22Rv1 (cell line): ENCODE results near the gene RIC8B.

Source experiments
- H3K27ac ChIP-seq: fragments of 450-650 bp; 2 replicates; pipeline ENCODE4 v1.5.1; 2017
- CTCF ChIP-seq: fragments of 450-650 bp; IDR thresholded peaks from 2 replicates; pipeline ENCODE4 v1.5.1; 2017; ENCODE audit warnings: mild to moderate bottlenecking
- ZFX ChIP-seq: fragments of 450-650 bp; IDR thresholded peaks from 2 replicates; pipeline ENCODE4 v1.6.1; 2017; ENCODE audit warnings: antibody characterized with exemption, borderline replicate concordance

The RIC8B gene

GRCh38 chr12:106903241-106903945 is 128.9 kb downstream of the RIC8B start:
- no peak for TF ChIP-seq ZFX
- no peak for TF ChIP-seq CTCF
- no peak overlapping the region for H3K27ac ChIP-seq

GRCh38 chr12:106906715-106907114 is 132.2 kb downstream of the RIC8B start:
- no peak overlapping the region for H3K27ac ChIP-seq
- no peak for TF ChIP-seq ZFX
- TF ChIP-seq CTCF, result no peak

DNA sequence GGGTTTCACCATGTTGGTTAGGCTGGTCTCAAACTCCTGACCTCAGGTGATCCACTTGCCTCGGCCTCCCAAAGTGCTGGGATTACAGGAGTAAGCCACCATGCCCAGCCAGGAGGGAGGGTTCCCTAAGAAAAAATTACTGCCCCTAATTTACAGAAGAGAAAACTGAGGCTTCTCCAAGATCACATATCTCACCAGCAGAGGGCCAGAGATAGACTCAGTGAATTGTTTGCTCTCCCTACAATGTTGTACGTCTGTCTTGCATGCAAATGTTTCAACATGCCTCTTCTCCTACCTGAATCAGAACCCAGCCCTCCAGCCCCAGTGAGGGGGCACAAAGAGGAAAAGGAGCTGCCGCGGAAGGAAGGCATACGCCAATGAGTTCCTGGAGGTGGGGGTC is 132.9 kb downstream of the RIC8B start:
- no peak overlapping the region for H3K27ac ChIP-seq
- peak; percentile 46 for TF ChIP-seq CTCF
- TF ChIP-seq ZFX, result no peak

GRCh38 chr12:106907846-106908245 is 133.4 kb downstream of the RIC8B start:
- no peak overlapping the region for H3K27ac ChIP-seq
- TF ChIP-seq CTCF, result no peak
- TF ChIP-seq ZFX, result no peak

- no peak for TF ChIP-seq ZFX
- TF ChIP-seq CTCF, result no peak
- H3K27ac ChIP-seq, result no peak overlapping the region
Observed at GRCh38 chr12:106908561-106908960, 134.1 kb downstream of the RIC8B start.

DNA sequence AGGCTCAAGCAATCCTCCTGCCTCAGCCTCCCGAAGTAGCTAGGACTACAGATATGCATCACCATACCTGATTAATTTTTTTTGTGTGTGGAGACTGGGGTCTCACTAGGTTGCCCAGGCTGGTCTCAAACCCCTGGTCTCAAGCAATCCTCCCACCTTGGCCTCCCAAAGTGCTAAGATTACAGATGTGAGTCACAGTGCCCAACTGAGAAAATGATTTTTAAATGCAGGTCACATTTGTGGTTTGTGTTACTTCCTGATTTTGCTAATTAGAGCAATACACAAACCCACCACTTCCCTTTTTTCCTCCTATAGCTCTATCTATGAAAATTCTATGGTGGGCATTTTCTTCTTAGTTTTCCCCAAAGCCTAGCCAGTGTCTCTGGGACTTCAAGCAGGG is 135.7 kb downstream of the RIC8B start:
- TF ChIP-seq ZFX, result no peak
- TF ChIP-seq CTCF, result no peak
- no peak overlapping the region for H3K27ac ChIP-seq

DNA sequence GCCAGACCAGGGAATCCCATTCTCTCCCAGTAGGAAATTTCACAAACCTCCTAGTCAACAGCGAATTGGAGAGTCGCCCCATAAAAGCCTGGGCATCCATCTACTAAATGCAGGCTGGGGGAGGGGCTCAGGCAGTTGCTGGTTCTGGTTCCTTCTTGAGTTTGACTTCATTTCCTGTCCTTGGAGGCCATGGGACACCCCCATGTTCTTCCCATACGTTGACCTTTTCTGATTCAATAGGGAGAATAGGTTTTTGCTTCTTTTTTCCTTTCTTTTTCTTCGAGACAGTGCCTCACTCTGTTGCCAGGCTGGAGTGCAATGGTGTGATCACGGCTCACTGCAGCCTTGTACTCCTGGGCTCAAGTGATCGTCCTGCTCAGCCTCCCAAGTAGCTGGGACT is 137.1 kb downstream of the RIC8B start:
- TF ChIP-seq ZFX (no peak), CTCF (no peak)
- no peak overlapping the region for H3K27ac ChIP-seq
